GM20431 (cell line): ENCODE results near the gene FBXO22.

Source experiments
- in situ Hi-C: fragments of 300-500 bp; cut with MseI, MboI; formaldehyde crosslinking; loops from one replicate; pipeline ENCODE4 v1.15.0; 2020; ENCODE audit warnings: low sequenced_read_pairs; ENCODE audit not compliant: unreplicated experiment

The FBXO22 gene

DNA sequence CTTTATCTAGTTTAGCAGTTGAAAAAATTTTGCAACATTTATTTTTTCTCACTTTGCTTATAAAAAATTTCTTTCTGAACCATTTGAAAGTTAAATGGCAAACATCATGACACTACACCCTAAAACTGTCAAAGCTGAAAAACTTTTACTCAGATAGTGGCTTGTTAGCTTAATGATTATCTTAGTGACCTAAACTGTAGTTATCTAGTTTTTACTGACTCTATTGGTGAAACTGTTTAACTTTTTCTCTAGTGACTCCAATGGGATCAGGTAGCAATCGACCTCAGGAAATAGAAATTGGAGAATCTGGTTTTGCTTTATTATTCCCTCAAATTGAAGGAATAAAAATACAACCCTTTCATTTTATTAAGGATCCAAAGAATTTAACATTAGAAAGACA lies 13.3 kb downstream of the FBXO22 start:
- in situ Hi-C loops: no loop called here

- in situ Hi-C loops: no loop called here
Measured at GRCh38 chr15:75918135-75918534, 14.5 kb downstream of the FBXO22 start.

DNA sequence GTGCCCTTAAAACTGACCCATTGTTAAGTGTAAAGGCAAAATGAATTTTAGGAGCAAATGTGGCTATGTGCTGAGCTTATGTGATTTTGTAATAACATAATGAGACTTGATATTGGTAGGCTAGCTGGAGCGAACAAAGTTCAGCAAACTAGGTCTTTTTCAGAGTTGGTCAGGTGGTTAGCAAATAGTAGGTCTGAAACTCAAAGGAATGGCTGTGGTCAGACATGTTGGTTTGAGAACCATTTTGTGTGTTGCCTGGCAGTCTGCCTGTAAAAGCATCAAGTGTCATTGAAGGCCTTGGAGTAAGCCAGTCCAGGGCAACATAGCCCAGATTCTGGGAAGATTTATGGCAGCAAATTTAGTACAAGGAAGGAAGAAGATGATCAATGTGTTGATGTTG lies 16.4 kb downstream of the FBXO22 start:
- in situ Hi-C loops: no loop called here

GRCh38 chr15:75921732-75922703 lies 18.3 kb downstream of the FBXO22 start:
- in situ Hi-C loops: no loop called here

DNA sequence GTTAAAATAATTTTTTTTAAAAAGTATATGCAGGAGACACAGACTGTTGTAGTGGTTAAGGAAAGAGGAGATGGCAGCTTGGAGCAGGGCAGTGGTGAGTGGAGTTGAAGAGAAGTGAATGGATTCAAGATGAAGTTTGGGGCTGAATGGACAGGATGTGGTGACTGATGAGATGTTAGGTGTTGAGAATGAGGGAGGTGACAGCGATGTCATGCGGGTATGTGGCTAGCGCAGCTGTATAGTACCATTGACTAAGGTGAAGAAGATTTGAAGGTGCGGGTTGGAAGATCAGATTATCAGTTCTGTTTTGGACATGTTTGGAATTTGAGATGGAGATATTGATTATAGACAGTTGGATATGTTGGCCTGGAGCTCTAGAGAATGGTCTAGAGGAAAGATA lies 20.1 kb downstream of the FBXO22 start:
- in situ Hi-C loops: no loop called here

DNA sequence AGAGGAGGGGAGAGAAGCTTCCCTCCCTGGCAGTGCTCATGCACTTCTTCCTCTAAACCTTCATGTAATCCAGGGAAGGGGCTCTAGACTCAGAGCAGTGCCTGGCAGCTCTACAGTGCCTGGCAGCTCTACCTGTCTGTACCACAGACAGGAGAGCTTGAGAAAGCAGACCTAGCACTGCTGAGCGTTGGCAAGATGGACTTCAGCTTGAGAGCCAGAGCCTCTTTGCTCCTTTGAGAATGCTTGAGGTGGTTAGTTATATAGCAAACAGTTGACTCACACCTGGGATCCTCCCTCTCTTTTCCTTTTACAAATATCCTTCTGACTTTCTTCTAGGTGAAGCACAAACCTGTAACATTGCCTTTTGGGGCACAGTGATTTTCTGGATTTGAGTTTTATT lies 20.9 kb downstream of the FBXO22 start:
- in situ Hi-C loops: no loop called here

- in situ Hi-C loops: no loop called here
Measured at GRCh38 chr15:75925440-75925839, 21.8 kb downstream of the FBXO22 start.

GRCh38 chr15:75926931-75927330 lies 23.3 kb downstream of the FBXO22 start:
- in situ Hi-C loops: no loop called here

GRCh38 chr15:75927601-75928000 lies 23.9 kb downstream of the FBXO22 start:
- in situ Hi-C loops: no loop called here

- in situ Hi-C loops: no loop called here
Measured at GRCh38 chr15:75928680-75929608, 25.3 kb downstream of the FBXO22 start.

DNA sequence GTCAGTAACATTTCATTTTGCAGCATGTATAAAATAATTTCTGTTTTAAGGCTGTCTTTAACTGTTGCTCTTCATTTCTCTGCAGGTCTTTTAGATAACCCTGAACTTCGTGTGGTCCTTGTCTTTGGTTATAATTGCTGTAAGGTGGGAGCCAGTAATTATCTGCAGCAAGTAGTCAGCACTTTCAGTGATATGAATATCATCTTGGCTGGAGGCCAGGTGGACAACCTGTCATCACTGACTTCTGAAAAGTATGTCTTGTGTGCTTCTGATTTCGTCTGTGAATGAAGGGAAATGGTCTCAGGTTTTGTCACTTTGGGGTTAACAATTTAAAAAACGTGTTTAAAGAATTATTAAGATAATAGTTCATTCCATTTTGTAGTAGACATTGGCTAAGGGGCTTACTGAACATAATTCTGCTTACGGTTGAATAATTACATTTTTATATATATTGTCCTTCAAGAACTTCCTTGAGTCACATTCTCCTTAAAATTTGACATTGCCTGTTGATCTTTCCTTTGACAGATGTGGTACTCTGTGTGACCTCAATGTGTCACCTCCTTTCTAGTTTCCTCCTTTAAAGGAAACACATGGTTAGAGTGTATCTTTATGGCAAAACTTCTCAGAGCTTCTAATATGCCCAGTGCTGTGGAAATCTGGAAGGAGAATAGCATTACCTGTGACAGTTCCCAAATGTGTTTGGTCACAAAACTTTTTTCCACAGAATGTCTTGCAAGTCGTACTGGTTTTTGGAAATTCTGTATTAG lies 26.3 kb downstream of the FBXO22 start:
- in situ Hi-C loops: no loop called here

- in situ Hi-C loops: no loop called here
Measured at GRCh38 chr15:75930866-75931265, 27.2 kb downstream of the FBXO22 start.

GRCh38 chr15:75942464-75942863 lies 38.8 kb downstream of the FBXO22 start:
- in situ Hi-C loops: no loop called here

GRCh38 chr15:75943246-75943645 lies 39.6 kb downstream of the FBXO22 start:
- in situ Hi-C loops: no loop called here

GRCh38 chr15:75943713-75944215 lies 40.1 kb downstream of the FBXO22 start:
- in situ Hi-C loops: no loop called here

- in situ Hi-C loops: no loop called here
Measured at GRCh38 chr15:75945953-75946352, 42.3 kb downstream of the FBXO22 start.

GRCh38 chr15:75947092-75947491 lies 43.4 kb downstream of the FBXO22 start:
- in situ Hi-C loops: no loop called here

- in situ Hi-C loops: no loop called here
Measured at GRCh38 chr15:75948761-75949296, 45.2 kb downstream of the FBXO22 start.

- in situ Hi-C loops: no loop called here
Measured at GRCh38 chr15:75952525-75952924, 48.8 kb downstream of the FBXO22 start.

- in situ Hi-C loops: no loop called here
Measured at GRCh38 chr15:75955720-75956119, 52.0 kb downstream of the FBXO22 start.
